Measurements from ENCODE around the gene SART1.

The SART1 gene

GRCh38 chr11:65917077-65917433 lies 44.5 kb upstream of the SART1 start:
- peak overlapping the region; percentile 92 for H3K4me3 ChIP-seq (ENCODE audit: low read depth, low read length)
- POLR2A ChIA-PET: interaction anchor here (0.6 to 7.1 kb wide), 4 partner anchors 13 to 26 kb away, joined by 3 to 127 read pairs (median 5); partner anchors contain the start of genes CCDC85B and FIBP
- no peak for DNase-seq (ENCODE audit: low read depth, low spot score)
- no peak for TF ChIP-seq CTCF (IDR thresholded peaks at IDR 0.05; ENCODE audit: insufficient read depth, low read length, missing control alignments)
- CTCF ChIA-PET: interaction anchor here (0.8 to 2.1 kb wide), 5 partner anchors 16 to 58 kb away, joined by 3 to 20 read pairs (median 7); partner anchors contain the start of genes CCDC85B, FIBP and MUS81

- no peak for DNase-seq (ENCODE audit: low read depth, low spot score)
- CTCF ChIA-PET: interaction anchor here (0.8 to 2.1 kb wide), 7 partner anchors 16 to 105 kb away, joined by 3 to 20 read pairs (median 6); partner anchors contain the start of genes CCDC85B, FIBP and MUS81
- POLR2A ChIA-PET: interaction anchor here (0.6 to 7.1 kb wide), 6 partner anchors 14 to 33 kb away, joined by 3 to 127 read pairs (median 4); partner anchors contain the start of genes CCDC85B and FIBP
- H3K4me3 ChIP-seq (ENCODE audit: low read depth, low read length): peak overlapping the region; percentile 92
- TF ChIP-seq CTCF (IDR thresholded peaks at IDR 0.05; ENCODE audit: insufficient read depth, low read length, missing control alignments): no peak
Measured at GRCh38 chr11:65917434-65918210, 43.9 kb upstream of the SART1 start.

GRCh38 chr11:65918211-65919140 lies 43.1 kb upstream of the SART1 start, which contains the start of gene C11orf68:
C11orf68 (minus strand) TSS chr11:65919062; CDS start chr11:65919031, 31 bp downstream.
- no peak for TF ChIP-seq CTCF (IDR thresholded peaks at IDR 0.05; ENCODE audit: insufficient read depth, low read length, missing control alignments)
- ChIA-PET CTCF (interaction anchor here (0.9 to 2.1 kb wide), 5 partner anchors 17 to 104 kb away, joined by 3 to 20 read pairs (median 7); partner anchors contain the start of genes CCDC85B, FIBP and MUS81), POLR2A (interaction anchor here (0.7 to 7.1 kb wide), 5 partner anchors 15 to 34 kb away, joined by 3 to 127 read pairs (median 4); partner anchors contain the start of genes CCDC85B and FIBP)
- no peak for DNase-seq (ENCODE audit: low read depth, low spot score)
- H3K4me3 ChIP-seq (ENCODE audit: low read depth, low read length): peak within 1 kb of the TSS; percentile 92

GRCh38 chr11:65919141-65919572 lies 42.4 kb upstream of the SART1 start, which contains the start of gene DRAP1:
DRAP1 (plus strand) TSS chr11:65919426; CDS start chr11:65919502, 76 bp downstream.
- DNase-seq (ENCODE audit: low read depth, low spot score): peak; percentile 82
- H3K4me3 ChIP-seq (ENCODE audit: low read depth, low read length): peak within 1 kb of the TSS; percentile 92
- CTCF ChIA-PET: interaction anchor here (2.1 to 4.4 kb wide), 3 partner anchors 30 to 35 kb away, joined by 9 to 28 read pairs (median 20); partner anchors contain the start of genes CCDC85B and FIBP
- POLR2A ChIA-PET: interaction anchor here (0.9 to 7.1 kb wide), 2 partner anchors 20 to 28 kb away, joined by 3 to 127 read pairs; partner anchors contain the start of genes CCDC85B and FIBP
- TF ChIP-seq CTCF (IDR thresholded peaks at IDR 0.05; ENCODE audit: insufficient read depth, low read length, missing control alignments): no peak

GRCh38 chr11:65919573-65920371 lies 41.8 kb upstream of the SART1 start:
- peak overlapping the region; percentile 83 for H3K4me3 ChIP-seq (ENCODE audit: low read depth, low read length)
- DNase-seq (ENCODE audit: low read depth, low spot score): no peak
- TF ChIP-seq CTCF (IDR thresholded peaks at IDR 0.05; ENCODE audit: insufficient read depth, low read length, missing control alignments): no peak
- ChIA-PET POLR2A (interaction anchor here (0.9 to 7.1 kb wide), 2 partner anchors 21 to 29 kb away, joined by 3 to 127 read pairs; partner anchors contain the start of genes CCDC85B and FIBP), CTCF (interaction anchor here (1.4 to 4.4 kb wide), 3 partner anchors 12 to 35 kb away, joined by 3 to 28 read pairs (median 9); partner anchors contain the start of genes CCDC85B and FIBP)
